IgD-negative memory B cell (primary cell): ENCODE data around the gene EXOC3L4. TPM values are rescaled to one million over a fixed set of nuclear protein-coding genes. Genes with fewer than 3 reads are reported as not detected.
A peak's percentile ranks its signal among the peaks of the same experiment; 100 is the strongest.
"Not testable (repeated sequence)": the region's sequence is repeated elsewhere in the genome, so short reads cannot be mapped to it uniquely, and the experiment has no call there.

Source experiments
- H3K27ac Mint-ChIP-seq, 3 donors: one replicate each; pipeline ENCODE4 v1.8.0; 2020 to 2022; ENCODE audit warnings: mild to moderate bottlenecking in 3 of 3, mixed read lengths in 3 of 3, moderate library complexity in 1 of 3
- H3K27me3 Mint-ChIP-seq: one replicate; pipeline ENCODE4 v1.8.0; 2021; ENCODE audit warnings: mixed read lengths
- H3K36me3 Mint-ChIP-seq: one replicate; pipeline ENCODE4 v1.8.0; 2020; ENCODE audit warnings: mild to moderate bottlenecking, mixed read lengths
- H3K4me1 Mint-ChIP-seq, 3 donors: one replicate each; pipeline ENCODE4 v1.8.0; 2020 to 2022; ENCODE audit warnings: mixed read lengths in 3 of 3, mild to moderate bottlenecking in 1 of 3
- H3K4me3 Mint-ChIP-seq, 4 donors: one replicate each; pipeline ENCODE4 v1.8.0; 2020 to 2022; ENCODE audit warnings: mild to moderate bottlenecking in 4 of 4, mixed read lengths in 4 of 4, moderate library complexity in 3 of 4
- H3K9me3 Mint-ChIP-seq, 3 donors: one replicate each; pipeline ENCODE4 v1.8.0; 2020 to 2021; ENCODE audit warnings: mixed read lengths in 3 of 3, mild to moderate bottlenecking in 1 of 3
- polyA plus RNA-seq: library from polyadenylated mRNA; unstranded; fragments of 300-500 nt; fragmentation: Illumina TruSeq; gene quantifications from one replicate; pipeline ENCODE4 v1.2.3, GENCODE V29; 2021

Gene EXOC3L4
- polyA plus RNA-seq, 1 donor from 2014 or later, result not detected

DNA sequence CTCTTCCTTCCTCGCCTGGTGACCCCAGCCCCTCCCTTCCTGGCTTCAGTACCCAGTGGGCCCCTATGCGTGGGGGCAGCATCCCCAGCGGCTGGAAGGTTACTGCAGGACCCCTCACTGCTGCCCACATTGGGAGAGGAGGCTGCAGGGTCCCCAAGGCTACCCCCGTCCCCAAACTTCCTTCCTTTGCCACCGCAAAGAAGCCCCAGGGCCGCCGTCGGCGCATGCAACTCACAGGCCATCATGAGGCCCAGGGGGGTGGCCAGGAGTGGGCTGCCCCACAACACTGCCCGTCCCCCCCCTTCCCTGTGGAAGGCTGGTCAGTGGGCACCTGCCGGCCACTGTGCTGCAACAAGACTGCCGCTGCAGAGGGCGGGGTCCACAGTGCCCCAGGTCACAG lies 19.2 kb downstream of the EXOC3L4 start:
- Mint-ChIP-seq H3K36me3 (no peaks in the 10 kb centered on the region), H3K4me3 (no peak overlapping the region), H3K4me1 (peaks cover 9 to 18% (median 14%) of the 10 kb centered on the region in 3 donors), H3K27ac (peak overlapping the region in 1 of 3 donors; percentile 59), H3K9me3 (no peaks in the 10 kb centered on the region), H3K27me3 (no peaks in the 10 kb centered on the region)

DNA sequence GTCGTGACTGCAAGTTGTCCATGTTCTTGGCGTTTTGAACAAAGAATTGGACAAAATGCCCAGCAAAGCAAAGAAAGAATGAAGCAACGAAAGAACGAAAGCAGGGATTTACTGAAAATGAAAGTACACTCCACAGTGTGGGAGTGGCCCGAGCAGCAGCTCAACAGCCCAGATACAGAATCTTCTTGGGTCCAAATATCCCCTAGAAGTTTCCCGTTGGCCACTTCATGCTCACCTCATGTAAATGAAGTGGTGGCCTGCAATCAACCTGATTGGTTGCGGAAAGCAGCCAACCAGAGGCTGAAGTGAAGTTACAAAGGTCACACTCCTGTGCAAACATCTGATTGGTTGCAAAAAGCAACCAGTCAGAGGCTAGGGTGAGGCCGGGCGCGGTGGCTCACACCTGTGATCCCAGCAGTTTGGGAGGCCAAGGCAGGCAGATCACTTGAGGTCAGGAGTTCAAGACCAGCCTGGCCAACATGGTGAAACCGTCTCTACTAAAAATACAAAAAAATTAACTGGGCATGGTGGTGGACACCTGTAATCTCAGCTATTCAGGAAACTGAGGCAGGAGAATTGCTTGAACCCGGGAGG lies 20.7 kb downstream of the EXOC3L4 start:
- H3K27me3 Mint-ChIP-seq, H3K27ac Mint-ChIP-seq: not testable (repeated sequence)

DNA sequence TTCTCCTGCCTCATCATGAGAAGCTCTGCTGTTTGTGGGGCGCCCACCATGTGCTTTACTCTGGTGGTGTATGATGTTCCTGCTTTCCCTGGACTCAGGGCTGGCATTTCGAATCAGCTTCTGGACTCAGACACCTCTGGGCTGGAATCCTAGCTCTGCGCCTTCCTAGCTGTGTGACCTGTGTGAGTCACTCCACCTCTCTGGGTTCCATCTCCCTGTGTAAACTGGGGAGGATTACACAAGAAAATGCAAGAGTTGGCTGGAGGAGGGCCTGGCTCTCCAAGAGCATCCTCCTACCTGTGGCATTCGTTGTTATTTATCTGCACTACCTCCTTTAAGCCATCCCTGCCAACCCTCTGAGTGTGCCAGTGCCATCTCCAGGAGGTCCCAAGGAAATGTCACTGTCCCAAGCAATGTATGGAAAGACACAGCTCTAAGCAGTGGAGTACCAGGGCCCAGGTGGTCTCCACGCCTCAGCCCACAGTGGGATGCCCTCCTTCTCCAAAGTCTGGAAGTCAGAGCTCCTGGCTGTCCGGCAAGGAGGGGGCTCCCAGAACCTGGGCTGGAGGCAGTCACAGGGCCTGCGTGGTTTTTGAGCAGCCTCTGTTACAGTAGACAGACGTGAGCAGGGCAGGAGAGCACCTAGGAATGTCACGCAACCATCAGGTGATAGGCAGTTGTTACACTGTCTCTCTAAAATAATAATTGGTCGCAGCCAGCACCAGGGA lies 21.5 kb downstream of the EXOC3L4 start:
- Mint-ChIP-seq H3K4me3 (peak overlapping the region in 2 of 4 donors; percentile 12 to 40), H3K4me1 (peaks cover 7 to 16% (median 15%) of the 10 kb centered on the region in 3 donors), H3K36me3 (peaks cover 2% of the 10 kb centered on the region), H3K9me3 (no peaks in the 10 kb centered on the region), H3K27ac (peak overlapping the region in 1 of 3 donors; percentile 72), H3K27me3 (peaks cover 2% of the 10 kb centered on the region)

More for the DNA sequence above, 20.7 kb downstream of the EXOC3L4 start:
- H3K36me3 Mint-ChIP-seq, H3K9me3 Mint-ChIP-seq: not testable (repeated sequence)
- Mint-ChIP-seq H3K4me3 (peak overlapping the region; percentile 8 to 78 (median 74)), H3K4me1 (peaks cover 9 to 18% (median 14%) of the 10 kb centered on the region in 3 donors)

DNA sequence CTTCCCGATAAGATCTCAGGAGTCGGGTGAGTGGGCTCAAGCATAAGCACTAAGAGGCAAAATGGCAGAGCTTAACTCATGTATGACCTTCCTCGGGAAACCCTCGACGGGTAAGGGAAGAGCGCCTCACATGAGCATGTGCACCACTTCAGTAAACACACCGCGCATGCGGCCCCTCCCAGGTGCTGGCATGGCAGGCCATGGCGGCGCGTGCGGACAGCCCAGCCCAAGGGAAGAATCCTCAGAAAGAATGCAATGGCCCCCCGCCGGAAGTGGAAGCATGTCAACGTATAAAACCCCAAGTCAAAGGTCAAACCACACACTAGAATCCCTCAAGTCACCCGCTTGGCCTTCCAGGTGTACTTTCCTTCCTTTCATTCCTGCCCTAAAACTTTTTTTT lies 22.1 kb downstream of the EXOC3L4 start:
- Mint-ChIP-seq H3K36me3 (peaks cover 2% of the 10 kb centered on the region), H3K27ac (no peak overlapping the region), H3K9me3 (no peaks in the 10 kb centered on the region), H3K27me3 (peaks cover 4% of the 10 kb centered on the region), H3K4me1 (peaks cover 4 to 15% (median 15%) of the 10 kb centered on the region in 3 donors), H3K4me3 (peak overlapping the region in 1 of 4 donors; percentile 45)

DNA sequence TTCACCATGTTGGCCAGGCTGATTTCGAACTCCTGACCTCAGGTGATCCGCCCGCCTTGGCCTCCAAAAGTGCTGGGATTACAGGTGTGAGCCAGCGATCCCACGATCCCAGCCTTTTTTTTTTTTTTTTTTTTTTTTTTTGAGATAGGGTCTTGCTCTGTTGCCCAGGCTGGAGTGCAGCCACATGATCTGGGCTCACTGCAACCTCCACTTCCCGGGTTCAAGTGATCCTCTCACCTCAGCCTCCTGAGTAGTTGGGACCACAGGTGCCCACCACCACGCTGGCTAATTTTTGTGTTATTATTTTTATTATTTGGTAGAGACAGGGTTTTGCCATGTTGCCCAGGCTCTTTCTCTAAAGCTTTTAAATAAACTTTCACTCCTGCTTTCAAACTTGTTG lies 23.0 kb downstream of the EXOC3L4 start:
- not testable (repeated sequence) for H3K4me3 Mint-ChIP-seq, H3K27ac Mint-ChIP-seq, H3K36me3 Mint-ChIP-seq, H3K27me3 Mint-ChIP-seq, H3K9me3 Mint-ChIP-seq
- peaks cover 7 to 15% (median 13%) of the 10 kb centered on the region in 3 donors for H3K4me1 Mint-ChIP-seq

DNA sequence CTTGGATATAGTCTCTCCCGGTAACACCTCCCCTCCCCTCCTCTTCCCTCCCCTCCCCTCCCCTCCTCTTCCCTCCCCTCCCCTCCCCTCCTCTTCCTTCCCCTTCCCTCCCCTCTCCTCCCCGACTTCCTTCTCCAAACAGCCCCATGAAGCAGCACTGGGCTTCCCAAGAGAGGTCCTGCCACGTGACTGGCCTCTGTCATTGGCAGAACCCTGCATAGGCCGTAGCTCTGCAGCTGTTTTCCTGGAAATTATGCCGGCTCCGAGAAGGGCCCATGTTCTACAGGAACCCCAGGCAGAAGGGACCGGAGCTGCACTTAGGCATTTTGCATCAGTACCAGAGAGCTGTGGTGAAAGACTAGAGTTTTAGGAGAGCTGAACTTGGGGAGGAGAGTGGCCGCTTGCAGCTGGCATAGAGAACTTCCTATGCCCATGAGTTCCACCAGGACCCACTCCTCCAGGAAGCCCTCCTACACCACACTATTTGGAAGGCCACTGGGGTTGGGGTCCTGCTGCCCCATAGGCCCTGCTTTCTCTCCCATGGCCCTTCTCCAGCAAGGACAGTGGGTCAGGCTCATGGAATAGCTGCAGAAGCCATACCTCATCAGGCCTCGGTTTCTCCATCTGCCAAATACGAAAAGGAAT lies 23.6 kb downstream of the EXOC3L4 start:
- peaks cover 2% of the 10 kb centered on the region for H3K36me3 Mint-ChIP-seq
- peaks cover 7 to 15% (median 13%) of the 10 kb centered on the region in 3 donors for H3K4me1 Mint-ChIP-seq
- H3K27ac Mint-ChIP-seq, result no peak overlapping the region
- H3K27me3 Mint-ChIP-seq, result peaks cover 11% of the 10 kb centered on the region
- no peak overlapping the region for H3K4me3 Mint-ChIP-seq
- no peaks in the 10 kb centered on the region for H3K9me3 Mint-ChIP-seq

DNA sequence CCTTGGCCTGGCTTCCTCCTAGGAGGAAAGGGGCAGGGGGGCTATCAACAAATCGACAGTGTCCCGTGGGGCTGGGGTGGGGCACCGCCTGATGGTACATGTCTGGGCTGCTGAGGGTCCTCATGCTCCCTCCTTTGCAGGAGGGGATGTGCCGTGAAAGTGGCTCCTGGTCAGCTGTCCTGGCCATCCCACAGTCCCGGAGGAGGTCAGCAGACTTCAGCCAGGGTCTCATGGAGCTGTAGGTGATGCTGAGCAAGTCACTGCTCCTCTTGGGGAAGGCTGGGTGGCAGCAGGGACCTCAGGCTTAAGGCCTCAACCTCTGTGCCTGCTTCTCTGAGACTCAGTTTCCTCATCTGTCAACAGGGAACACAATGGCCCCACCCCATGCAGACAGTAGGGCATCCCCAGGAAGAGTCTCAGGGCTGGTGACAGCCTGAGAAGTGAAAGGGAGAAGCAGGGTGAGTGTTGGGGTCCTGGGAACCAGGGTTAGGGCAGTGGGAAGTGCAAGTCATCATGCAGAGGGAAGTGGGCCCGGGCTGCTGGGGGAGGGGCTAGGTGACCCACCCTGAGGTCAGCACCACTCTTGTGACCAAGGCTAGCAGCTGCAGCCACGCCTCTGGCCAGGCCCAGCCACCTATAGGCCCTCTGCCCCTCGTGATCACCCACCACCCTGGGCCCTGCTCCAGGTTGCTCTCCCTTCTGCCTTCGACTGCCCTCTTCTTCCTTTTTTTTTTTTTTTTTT lies 24.3 kb downstream of the EXOC3L4 start:
- peaks cover 11% of the 10 kb centered on the region for H3K27me3 Mint-ChIP-seq
- peaks cover 2% of the 10 kb centered on the region for H3K36me3 Mint-ChIP-seq
- no peak overlapping the region for H3K4me3 Mint-ChIP-seq
- H3K27ac Mint-ChIP-seq, result no peak overlapping the region
- no peaks in the 10 kb centered on the region for H3K9me3 Mint-ChIP-seq
- peaks cover 7 to 15% (median 13%) of the 10 kb centered on the region in 3 donors for H3K4me1 Mint-ChIP-seq

DNA sequence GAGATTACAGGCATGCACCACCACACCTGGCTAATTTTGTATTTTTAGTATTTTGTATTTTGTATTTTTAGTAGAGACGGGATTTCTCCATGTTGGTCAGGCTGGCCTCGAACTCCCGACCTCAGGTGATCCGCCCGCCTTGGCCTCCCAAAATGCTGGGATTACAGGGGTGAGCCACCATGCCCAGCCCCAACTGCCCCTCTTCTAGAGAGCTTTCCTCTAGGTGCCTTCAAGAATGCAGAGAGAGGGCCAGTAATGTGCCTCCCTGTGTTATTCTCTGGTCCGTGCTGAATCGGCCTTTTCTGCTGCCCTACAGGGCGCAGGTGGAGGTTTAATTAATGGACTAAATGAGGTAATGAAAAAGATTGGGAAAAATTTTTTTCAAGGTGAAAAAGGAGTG lies 25.0 kb downstream of the EXOC3L4 start:
- peaks cover 16% of the 10 kb centered on the region for H3K27me3 Mint-ChIP-seq
- H3K36me3 Mint-ChIP-seq, H3K27ac Mint-ChIP-seq, H3K9me3 Mint-ChIP-seq, H3K4me3 Mint-ChIP-seq: not testable (repeated sequence)
- peaks cover 7 to 15% (median 10%) of the 10 kb centered on the region in 3 donors for H3K4me1 Mint-ChIP-seq

DNA sequence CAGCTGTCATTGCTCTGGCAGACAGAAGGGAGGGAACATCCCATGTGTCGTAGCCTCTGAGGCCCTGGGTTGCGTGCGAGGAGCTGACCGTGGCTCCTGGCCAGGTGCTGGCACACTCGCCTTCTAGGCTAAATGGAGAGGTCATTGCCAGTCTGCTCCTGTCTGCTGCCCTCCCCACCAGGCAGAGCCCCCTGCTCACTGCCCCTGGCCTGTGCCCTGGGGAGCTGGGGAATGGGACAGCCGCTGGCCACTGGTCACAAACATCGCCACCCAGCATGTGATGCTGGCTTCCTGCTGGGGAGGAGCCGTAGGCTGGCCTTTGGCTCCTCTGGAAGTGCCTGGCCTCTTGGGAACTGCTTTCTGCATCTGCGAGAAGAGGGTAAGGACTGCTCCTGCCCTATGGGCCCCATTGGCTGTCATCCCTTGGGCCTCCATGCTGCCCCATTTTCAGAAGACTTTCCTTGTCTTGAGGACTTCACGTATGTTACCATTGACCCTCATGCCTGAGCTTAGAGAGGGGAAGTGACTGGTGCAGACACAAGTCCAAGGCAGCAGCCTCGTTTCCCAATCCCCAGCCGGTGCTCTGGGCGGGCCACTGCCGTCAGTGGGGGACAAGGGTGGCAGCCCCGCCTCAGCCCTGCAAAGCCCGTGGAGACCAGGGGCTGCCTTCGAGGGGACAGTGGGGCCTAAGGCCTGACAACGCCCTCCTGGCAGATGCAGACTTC lies 26.8 kb downstream of the EXOC3L4 start:
- peaks cover 3 to 5% (median 4%) of the 10 kb centered on the region in 3 donors for H3K4me1 Mint-ChIP-seq
- peaks cover 16% of the 10 kb centered on the region for H3K27me3 Mint-ChIP-seq
- no peak overlapping the region for H3K27ac Mint-ChIP-seq
- peaks cover 2% of the 10 kb centered on the region for H3K36me3 Mint-ChIP-seq
- no peaks in the 10 kb centered on the region for H3K9me3 Mint-ChIP-seq
- no peak overlapping the region for H3K4me3 Mint-ChIP-seq

DNA sequence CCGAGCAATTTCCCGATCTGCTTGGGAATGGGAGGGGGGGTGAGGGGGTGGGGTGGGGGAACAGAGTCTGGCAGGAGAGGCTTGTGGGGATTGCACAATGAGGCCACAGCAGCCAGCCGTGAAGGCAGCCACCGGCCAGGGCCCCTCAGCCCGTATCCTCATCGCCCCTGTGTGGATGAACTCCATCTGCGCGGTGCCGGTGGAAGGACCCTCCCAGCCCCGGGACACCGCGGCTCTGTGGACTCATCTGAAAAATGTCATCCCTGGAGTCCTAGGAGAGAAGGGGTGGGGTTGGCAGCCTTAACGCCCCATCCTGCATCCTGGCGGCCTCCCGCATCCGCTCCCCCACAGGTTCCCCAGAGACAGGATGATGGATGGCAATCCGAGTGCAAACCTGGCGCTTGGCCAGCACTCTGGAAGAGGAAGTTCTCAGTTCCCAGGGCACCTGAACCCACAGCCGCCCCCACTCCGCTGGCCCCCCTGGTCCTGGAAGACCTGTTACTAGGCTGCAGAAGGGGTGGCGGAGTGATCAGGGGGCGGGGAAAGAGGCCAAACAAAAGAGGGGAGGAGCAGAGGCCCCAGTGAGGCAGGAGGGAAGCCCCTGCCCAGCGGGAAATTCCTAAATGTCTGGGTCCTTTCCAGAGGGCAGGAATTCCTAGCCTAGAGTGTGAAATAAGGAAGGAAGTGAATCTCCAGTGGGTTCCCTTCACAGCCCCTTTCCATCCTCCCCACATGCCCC lies 27.5 kb downstream of the EXOC3L4 start:
- H3K36me3 Mint-ChIP-seq, result peaks cover 2% of the 10 kb centered on the region
- H3K27me3 Mint-ChIP-seq, result peaks cover 16% of the 10 kb centered on the region
- no peaks in the 10 kb centered on the region for H3K9me3 Mint-ChIP-seq
- peak overlapping the region in 3 of 4 donors; percentile 8 to 82 (median 28) for H3K4me3 Mint-ChIP-seq
- H3K27ac Mint-ChIP-seq, result no peak overlapping the region
- peaks cover 3 to 5% (median 4%) of the 10 kb centered on the region in 3 donors for H3K4me1 Mint-ChIP-seq

DNA sequence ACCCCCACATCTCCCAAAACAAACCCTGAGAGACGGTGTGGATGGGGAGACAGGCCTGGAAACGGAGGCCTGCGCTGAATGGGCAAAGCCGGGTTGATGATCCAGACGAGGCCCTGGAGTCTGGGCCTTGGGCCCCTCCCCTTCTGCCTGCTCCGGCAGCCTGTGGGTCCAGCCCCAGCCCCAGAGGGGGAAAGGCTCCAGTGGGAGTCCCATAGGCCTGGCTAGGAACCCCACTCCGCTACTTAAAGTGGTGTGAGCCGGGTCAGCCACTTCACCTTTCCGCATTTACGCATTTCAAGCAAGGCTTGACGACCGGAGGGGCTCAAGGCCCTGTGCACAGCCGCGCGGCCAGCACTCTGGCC lies 28.0 kb downstream of the EXOC3L4 start:
- H3K9me3 Mint-ChIP-seq, result no peaks in the 10 kb centered on the region
- peak overlapping the region in 3 of 4 donors; percentile 8 to 82 (median 65) for H3K4me3 Mint-ChIP-seq
- peaks cover 3 to 5% (median 4%) of the 10 kb centered on the region in 3 donors for H3K4me1 Mint-ChIP-seq
- H3K27me3 Mint-ChIP-seq, result peaks cover 16% of the 10 kb centered on the region
- H3K27ac Mint-ChIP-seq, result no peak overlapping the region
- H3K36me3 Mint-ChIP-seq, result peaks cover 2% of the 10 kb centered on the region

DNA sequence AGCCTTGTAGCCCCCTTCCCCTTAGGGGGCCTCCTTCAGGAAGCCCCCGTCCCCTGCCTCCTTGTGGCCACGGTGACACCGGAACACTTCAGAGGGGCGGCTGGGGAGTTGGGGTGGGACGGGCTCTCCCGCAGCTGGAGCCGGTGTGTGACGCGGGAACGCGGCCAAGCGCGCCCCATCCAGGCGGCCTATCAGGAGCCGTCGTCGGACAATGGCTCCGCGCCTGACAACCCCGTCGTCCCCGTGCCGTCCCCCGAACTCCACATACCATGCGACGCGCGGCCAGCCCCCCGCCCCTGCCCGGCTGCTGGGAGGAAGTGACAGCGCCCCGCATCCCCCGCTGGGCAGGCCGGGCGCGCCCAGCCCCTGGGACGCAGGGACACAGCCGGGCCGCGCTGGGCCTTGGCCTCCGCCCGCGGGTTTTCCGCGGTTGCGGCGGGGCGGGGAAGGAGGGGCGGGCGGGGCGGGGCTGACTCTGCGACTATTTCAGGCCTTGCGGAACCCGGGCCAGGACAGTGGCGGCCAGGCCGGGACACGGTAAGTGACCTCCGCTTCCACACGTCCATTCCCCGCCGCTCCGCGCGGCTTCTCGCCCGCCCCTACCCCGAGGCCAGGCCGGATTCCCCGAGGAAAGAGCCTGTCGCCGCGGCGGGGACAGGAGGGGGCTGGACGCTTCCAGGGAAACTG lies 28.6 kb downstream of the EXOC3L4 start, which contains the start of gene TNFAIP2:
TSS of gene TNFAIP2 (plus strand) at position 515 of the 687 bp plus-strand sequence. CDS start 2,997 bp downstream, outside the sequence.
- peaks cover 2% of the 10 kb centered on the region for H3K36me3 Mint-ChIP-seq
- peaks cover 16% of the 10 kb centered on the region for H3K27me3 Mint-ChIP-seq
- H3K4me3 Mint-ChIP-seq, result peak within 1 kb of the TSS; percentile 20 to 82 (median 62)
- peaks cover 3 to 5% (median 4%) of the 10 kb centered on the region in 3 donors for H3K4me1 Mint-ChIP-seq
- no peaks in the 10 kb centered on the region for H3K9me3 Mint-ChIP-seq
- peak within 1 kb of the TSS in 1 of 3 donors; percentile 72 for H3K27ac Mint-ChIP-seq
